SK-N-SH (cell line): ENCODE measurements around the gene KIDINS220. TPM values are rescaled to one million over a fixed set of nuclear protein-coding genes. Genes with fewer than 3 reads are reported as not detected.

Experiments
- CTCF ChIA-PET: fragments of 300-600, 350-600 bp; formaldehyde crosslinking; extraction: SDS; loops from one replicate; lab custom pipeline; 2021; lab: Yijun Ruan, JAX
- POLR2A ChIA-PET: fragments of 350-600 bp; sonication (Branson Sonifier 250); formaldehyde crosslinking; extraction: SDS; loops from one replicate; lab custom pipeline; 2020; ENCODE audit warnings: antibody characterized with exemption, inconsistent platforms; lab: Yijun Ruan, JAX
- DNase-seq: peaks from one replicate; pipeline ENCODE4 v3.0.0; 2012
- H2AFZ ChIP-seq: fragments of 200-600 bp; sonication (generic); 2 replicates; pipeline ENCODE4 v1.8.1; 2016; ENCODE audit warnings: antibody characterized with exemption, mild to moderate bottlenecking, low read depth
- H3F3A ChIP-seq: fragments of 200-600 bp; sonication (generic); replicated peaks from 2 replicates; pipeline ENCODE3; 2016; ENCODE audit warnings: antibody characterized with exemption, mild to moderate bottlenecking; ENCODE audit not compliant: insufficient read depth
- H3K27ac ChIP-seq, 2 experiments: fragments of 200-500 bp in 1 of 2; fragments of 200-600 bp in 1 of 2; sonication (Bioruptor generic) in 1 of 2; sonication (generic), shearing (Covaris generic) in 1 of 2; 2 replicates each; pipeline versions ENCODE4 v1.5.1 to v1.6.1; 2014 to 2016; ENCODE audit warnings: low read depth in 2 of 2, inconsistent platforms in 1 of 2, low read length in 1 of 2, mild to moderate bottlenecking in 1 of 2, mixed read lengths in 1 of 2
- H3K27me3 ChIP-seq: fragments of 200-600 bp; sonication (generic), shearing (Covaris generic); 2 replicates; pipeline ENCODE4 v1.6.1; 2016; ENCODE audit warnings: mixed run types; ENCODE audit not compliant: insufficient read depth
- H3K36me3 ChIP-seq, 2 experiments: fragments of 200-500 bp in 1 of 2; fragments of 200-600 bp in 1 of 2; sonication (Bioruptor generic) in 1 of 2; sonication (generic) in 1 of 2; replicated peaks in 1 of 2; 2 replicates each; pipeline versions ENCODE3 to v1.5.1; 2014 to 2016; ENCODE audit warnings: low read length in 1 of 2, mild to moderate bottlenecking in 1 of 2; ENCODE audit not compliant: insufficient read depth in 2 of 2, control insufficient read depth in 1 of 2
- H3K4me1 ChIP-seq, 2 experiments: fragments of 200-500 bp in 1 of 2; fragments of 200-600 bp in 1 of 2; sonication (Bioruptor generic) in 1 of 2; sonication (generic), shearing (Covaris generic) in 1 of 2; 2 replicates each; pipeline versions ENCODE4 v1.5.1 to v1.6.1; 2014 to 2016; ENCODE audit warnings: low read depth in 1 of 2, low read length in 1 of 2, mixed run types in 1 of 2; ENCODE audit not compliant: insufficient read depth in 2 of 2, control insufficient read depth in 1 of 2
- H3K4me2 ChIP-seq: fragments of 200-600 bp; sonication (generic), shearing (Covaris generic); 2 replicates; pipeline ENCODE4 v1.6.1; 2017; ENCODE audit warnings: mixed run types
- H3K4me3 ChIP-seq, 2 experiments: fragments of 200-500 bp in 1 of 2; fragments of 200-600 bp in 1 of 2; sonication (Bioruptor generic) in 1 of 2; sonication (generic), shearing (Covaris generic) in 1 of 2; 2 replicates each; pipeline versions ENCODE4 v1.5.1 to v1.8.1; 2014 to 2016; ENCODE audit warnings: low read depth in 2 of 2, inconsistent platforms in 1 of 2, low read length in 1 of 2, mild to moderate bottlenecking in 1 of 2, mixed read lengths in 1 of 2, moderate library complexity in 1 of 2
- H3K79me2 ChIP-seq: fragments of 200-600 bp; sonication (generic); 2 replicates; pipeline ENCODE4 v1.8.1; 2017; ENCODE audit warnings: mild to moderate bottlenecking; ENCODE audit not compliant: insufficient read depth
- H3K9ac ChIP-seq: fragments of 200-600 bp; sonication (generic); 2 replicates; pipeline ENCODE4 v1.6.1; 2017; ENCODE audit warnings: mixed run types
- H3K9me2 ChIP-seq: fragments of 200-600 bp; sonication (generic); 2 replicates; pipeline ENCODE4 v1.6.1; 2017; ENCODE audit warnings: mixed run types
- H3K9me3 ChIP-seq: fragments of 200-600 bp; sonication (generic); 2 replicates; pipeline ENCODE4 v1.6.1; 2017; ENCODE audit warnings: mixed run types, mild to moderate bottlenecking, moderate library complexity
- H4K20me1 ChIP-seq: fragments of 200-600 bp; sonication (generic); 2 replicates; pipeline ENCODE4 v1.6.1; 2017; ENCODE audit warnings: mild to moderate bottlenecking, mixed run types; ENCODE audit not compliant: insufficient read depth
- CTCF ChIP-seq: fragments of 200-600 bp; sonication (generic); IDR thresholded peaks from 2 replicates; pipeline ENCODE4 v1.6.1; 2017; ENCODE audit warnings: antibody characterized with exemption, mild to moderate bottlenecking, moderate library complexity
- ELF1 ChIP-seq: IDR thresholded peaks from 2 replicates; pipeline ENCODE4 v1.4.0; 2012
- EP300 ChIP-seq, 2 experiments: IDR thresholded peaks; 2 replicates each; pipeline versions ENCODE4 v1.4.0 to v1.6.1; 2012; ENCODE audit warnings: borderline replicate concordance in 1 of 2, low read depth in 1 of 2, low read length in 1 of 2
- EZH2phosphoT487 ChIP-seq: fragments of 200-600 bp; sonication (generic); IDR thresholded peaks from 2 replicates; pipeline ENCODE4 v1.6.1; 2017; ENCODE audit warnings: low read depth, mixed run types, mild to moderate bottlenecking, antibody characterized with exemption, moderate library complexity, borderline replicate concordance
- FOSL2 ChIP-seq: IDR thresholded peaks from 2 replicates; pipeline ENCODE4 v1.4.0; 2012; ENCODE audit warnings: low read depth, mild to moderate bottlenecking, moderate library complexity, borderline replicate concordance
- FOXJ3 ChIP-seq: sonication (generic); formaldehyde crosslinking; IDR thresholded peaks from 2 replicates; pipeline ENCODE4 v1.5.1; 2020; ENCODE audit warnings: mild to moderate bottlenecking, missing genetic modification reagents
- FOXM1 ChIP-seq: IDR thresholded peaks from 2 replicates; pipeline ENCODE4 v1.4.0; 2012; ENCODE audit warnings: low read depth, mild to moderate bottlenecking
- GABPA ChIP-seq: IDR thresholded peaks from 2 replicates; pipeline ENCODE4 v1.4.0; 2012; ENCODE audit warnings: low read depth, mild to moderate bottlenecking
- GATA2 ChIP-seq: sonication (generic); formaldehyde crosslinking; IDR thresholded peaks from 2 replicates; pipeline ENCODE4 v1.5.0; 2020; ENCODE audit warnings: mild to moderate bottlenecking, missing genetic modification reagents
- MAX ChIP-seq: IDR thresholded peaks from 2 replicates; pipeline ENCODE4 v1.4.0; 2012; ENCODE audit warnings: low read depth
- MEF2A ChIP-seq: IDR thresholded peaks from 2 replicates; pipeline ENCODE4 v1.4.0; 2012; ENCODE audit warnings: low read depth, borderline replicate concordance
- NFIC ChIP-seq: IDR thresholded peaks from 2 replicates; pipeline ENCODE4 v1.4.0; 2012; ENCODE audit warnings: borderline replicate concordance
- NRF1 ChIP-seq: IDR thresholded peaks from 2 replicates; pipeline ENCODE4 v1.6.1; 2012; ENCODE audit warnings: low read depth, mild to moderate bottlenecking, low read length
- POLR2AphosphoS5 ChIP-seq: IDR thresholded peaks from 2 replicates; pipeline ENCODE4 v1.6.1; 2012; ENCODE audit warnings: low read depth, low read length
- REST ChIP-seq: IDR thresholded peaks from 2 replicates; pipeline ENCODE4 v1.6.1; 2012; ENCODE audit warnings: mild to moderate bottlenecking, low read depth, low read length, moderate library complexity
- RFX5 ChIP-seq: IDR thresholded peaks from 2 replicates; pipeline ENCODE4 v1.6.1; 2012; ENCODE audit warnings: mild to moderate bottlenecking, improper control_type of control experiment, low read length
- SIN3A ChIP-seq: IDR thresholded peaks from 2 replicates; pipeline ENCODE4 v1.6.1; 2012; ENCODE audit warnings: low read depth, mild to moderate bottlenecking, low read length, moderate library complexity, borderline replicate concordance
- SMC3 ChIP-seq: IDR thresholded peaks from 2 replicates; pipeline ENCODE4 v1.6.1; 2012; ENCODE audit warnings: low read depth, low read length, improper control_type of control experiment
- TAF1 ChIP-seq: IDR thresholded peaks from 2 replicates; pipeline ENCODE4 v1.6.1; 2012; ENCODE audit warnings: low read depth, mild to moderate bottlenecking, low read length, moderate library complexity, borderline replicate concordance
- TEAD4 ChIP-seq: IDR thresholded peaks from 2 replicates; pipeline ENCODE4 v1.4.0; 2012; ENCODE audit warnings: mild to moderate bottlenecking, borderline replicate concordance; ENCODE audit not compliant: insufficient read depth
- WGBS: methylation state at CpG from one replicate; pipeline ENCODE4 v1.1.6; 2017; ENCODE audit warnings: low lambda C conversion rate; 5-methylcytosine and 5-hydroxymethylcytosine counted together
- polyA plus RNA-seq, 3 experiments: library from polyadenylated mRNA; depleted of rRNA; stranded (reverse); fragments of >200 nt; gene quantifications; 2 replicates each; pipeline ENCODE4 v1.2.3, GENCODE V29; 2012

KIDINS220 gene
- polyA plus RNA-seq, 1 of the 3 experiments (the other 2 are of a cell fraction), result 18.2 TPM

- ChIA-PET CTCF (interaction anchor here (0.6 kb wide), 1 partner anchor 552 kb away, joined by 3 read pairs; no protein-coding TSS in a partner anchor), POLR2A (no interaction called here)
- no peaks in the 10 kb centered on the region for H3K79me2 ChIP-seq
- no peaks in the 10 kb centered on the region for H3K27me3 ChIP-seq
- no peak overlapping the region for H3K9ac ChIP-seq
- H3K27ac ChIP-seq, result no peak overlapping the region
- no peaks in the 10 kb centered on the region for H4K20me1 ChIP-seq
- WGBS, result 90% methylated on average over 2 of the region's 2 CpGs
- H3K9me2 ChIP-seq, result no peaks in the 10 kb centered on the region
- H2AFZ ChIP-seq, result no peak overlapping the region
- H3F3A ChIP-seq, result peaks cover 5% of the 10 kb centered on the region
- H3K4me2 ChIP-seq, result no peak overlapping the region
- TF ChIP-seq NFIC, result no peak
- no peak for TF ChIP-seq ELF1
- no peak for TF ChIP-seq NRF1
- TF ChIP-seq SMC3, result no peak
- no peak for TF ChIP-seq CTCF
- TF ChIP-seq MEF2A, result no peak
- no peak for TF ChIP-seq FOXM1
- TF ChIP-seq FOSL2, result no peak
- no peak for TF ChIP-seq FOXJ3 (CRISPR knock-in tag)
- TF ChIP-seq SIN3A, result no peak
- no peak for TF ChIP-seq GABPA
- TF ChIP-seq REST, result no peak
- TF ChIP-seq EZH2phosphoT487, result no peak
- no peak for TF ChIP-seq GATA2 (CRISPR knock-in tag)
- TF ChIP-seq EP300 (IDR thresholded peaks at IDR 0.05; ENCODE audit: borderline replicate concordance in 1 of 2, low read depth in 1 of 2, low read length in 1 of 2), result no peak
- no peak for TF ChIP-seq TAF1
- no peak for TF ChIP-seq POLR2AphosphoS5
- TF ChIP-seq RFX5, result no peak
- TF ChIP-seq MAX, result no peak
- TF ChIP-seq TEAD4, result no peak
- TF ChIP-seq, all 33 proteins: peak for 0
- peaks cover 58 to 79% of the 10 kb centered on the region in 2 experiments for H3K36me3 ChIP-seq
- H3K4me1 ChIP-seq, result no peaks in the 10 kb centered on the region
- H3K9me3 ChIP-seq, result no peaks in the 10 kb centered on the region
- no peak for DNase-seq
- no peak overlapping the region for H3K4me3 ChIP-seq
Measured at GRCh38 chr2:8798393-8798792, 39.0 kb downstream of the KIDINS220 start.
